Jurkat, Clone E6-1 (cell line): ENCODE data around the gene ADAM12.

Experiments
- DNase-seq: peaks from one replicate; pipeline ENCODE4 v3.0.0-alpha.2; 2011; ENCODE audit warnings: low read depth, low spot score
- H3K4me3 ChIP-seq: 2 replicates; pipeline ENCODE4 v1.5.1; 2011; ENCODE audit warnings: mild to moderate bottlenecking, low read length, control low read depth, moderate library complexity

Gene ADAM12

GRCh38 chr10:126170776-126171175, 217.5 kb downstream of the ADAM12 start:
- H3K4me3 ChIP-seq, result no peak overlapping the region
- DNase-seq, result no peak

GRCh38 chr10:126170371-126170770, 217.9 kb downstream of the ADAM12 start:
- DNase-seq, result no peak

GRCh38 chr10:126169899-126170298, 218.4 kb downstream of the ADAM12 start:
- DNase-seq, result no peak
- H3K4me3 ChIP-seq, result no peak overlapping the region

More at GRCh38 chr10:126170371-126170770, 217.9 kb downstream of the ADAM12 start:
- no peak overlapping the region for H3K4me3 ChIP-seq

- DNase-seq, result no peak
- no peak overlapping the region for H3K4me3 ChIP-seq
These were observed 221.5 kb downstream of the ADAM12 start for GRCh38 chr10:126166797-126167196.

GRCh38 chr10:126165874-126166273, 222.4 kb downstream of the ADAM12 start:
- DNase-seq, result no peak
- no peak overlapping the region for H3K4me3 ChIP-seq

GRCh38 chr10:126163506-126163905, 224.8 kb downstream of the ADAM12 start:
- DNase-seq, result no peak

GRCh38 chr10:126161691-126162090, 226.6 kb downstream of the ADAM12 start:
- no peak overlapping the region for H3K4me3 ChIP-seq
- no peak for DNase-seq

More at GRCh38 chr10:126163506-126163905, 224.8 kb downstream of the ADAM12 start:
- no peak overlapping the region for H3K4me3 ChIP-seq

GRCh38 chr10:126160971-126161630, 227.2 kb downstream of the ADAM12 start:
- H3K4me3 ChIP-seq, result no peak overlapping the region
- no peak for DNase-seq

- H3K4me3 ChIP-seq, result no peak overlapping the region
- no peak for DNase-seq
These were observed 227.7 kb downstream of the ADAM12 start for GRCh38 chr10:126160571-126160970.

- no peak overlapping the region for H3K4me3 ChIP-seq
These were observed 230.0 kb downstream of the ADAM12 start for GRCh38 chr10:126158133-126158892.

GRCh38 chr10:126157189-126157588, 231.1 kb downstream of the ADAM12 start:
- DNase-seq, result no peak
- no peak overlapping the region for H3K4me3 ChIP-seq

More at GRCh38 chr10:126158133-126158892, 230.0 kb downstream of the ADAM12 start:
- no peak for DNase-seq

GRCh38 chr10:126156503-126156902, 231.8 kb downstream of the ADAM12 start:
- H3K4me3 ChIP-seq, result no peak overlapping the region
- DNase-seq, result no peak

- peak; percentile 20 for DNase-seq
- H3K4me3 ChIP-seq, result no peak overlapping the region
These were observed 232.3 kb downstream of the ADAM12 start for GRCh38 chr10:126156012-126156411.

GRCh38 chr10:126155528-126155927, 232.7 kb downstream of the ADAM12 start:
- DNase-seq, result no peak
- no peak overlapping the region for H3K4me3 ChIP-seq

GRCh38 chr10:126153711-126154628, 234.3 kb downstream of the ADAM12 start:
- no peak overlapping the region for H3K4me3 ChIP-seq
- DNase-seq, result no peak

- DNase-seq, result no peak
- H3K4me3 ChIP-seq, result no peak overlapping the region
These were observed 240.2 kb downstream of the ADAM12 start for GRCh38 chr10:126147866-126148587.

GRCh38 chr10:126146771-126147170, 241.5 kb downstream of the ADAM12 start:
- no peak overlapping the region for H3K4me3 ChIP-seq
- DNase-seq, result no peak

GRCh38 chr10:126143117-126143516, 245.2 kb downstream of the ADAM12 start:
- DNase-seq, result no peak
- H3K4me3 ChIP-seq, result no peak overlapping the region

- H3K4me3 ChIP-seq, result no peak overlapping the region
- no peak for DNase-seq
These were observed 247.5 kb downstream of the ADAM12 start for GRCh38 chr10:126140746-126141273.
